HG03039 (cell line): ENCODE results near the gene PBX3.
A peak's percentile ranks its signal among the peaks of the same experiment; 100 is the strongest.

Experiments used
- ATAC-seq: cut with Tn5 transposase; IDR thresholded peaks from one replicate; pipeline ENCODE4 v1.9.1; 2021; ENCODE audit warnings: mild to moderate bottlenecking, moderate library complexity; ENCODE audit not compliant: unreplicated experiment

Gene PBX3

GRCh38 chr9:125747053-125747764 is at the start of gene PBX3:
TSS of gene PBX3 (plus strand) at chr9:125747373.
- ATAC-seq: peak; percentile 15

DNA sequence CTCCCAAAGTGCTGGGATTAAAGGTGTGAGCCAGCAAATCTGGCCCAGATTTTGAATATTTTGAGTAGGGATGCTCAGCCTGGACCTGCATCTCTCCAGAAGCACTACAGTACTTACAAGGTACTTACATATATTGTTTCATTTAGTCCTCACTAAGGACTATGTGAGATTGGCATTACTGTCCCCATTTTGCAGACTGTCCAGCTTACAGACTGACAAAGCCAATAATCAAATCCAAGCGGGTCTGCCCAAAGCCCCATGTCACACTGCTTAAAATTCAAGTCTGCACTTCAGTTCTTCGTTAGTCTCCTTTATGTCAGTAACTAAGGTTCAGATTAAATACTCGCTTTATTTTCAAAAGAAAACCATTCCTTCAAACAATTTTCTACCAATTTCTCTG is 47.3 kb upstream of the PBX3 start:
- no peak for ATAC-seq

DNA sequence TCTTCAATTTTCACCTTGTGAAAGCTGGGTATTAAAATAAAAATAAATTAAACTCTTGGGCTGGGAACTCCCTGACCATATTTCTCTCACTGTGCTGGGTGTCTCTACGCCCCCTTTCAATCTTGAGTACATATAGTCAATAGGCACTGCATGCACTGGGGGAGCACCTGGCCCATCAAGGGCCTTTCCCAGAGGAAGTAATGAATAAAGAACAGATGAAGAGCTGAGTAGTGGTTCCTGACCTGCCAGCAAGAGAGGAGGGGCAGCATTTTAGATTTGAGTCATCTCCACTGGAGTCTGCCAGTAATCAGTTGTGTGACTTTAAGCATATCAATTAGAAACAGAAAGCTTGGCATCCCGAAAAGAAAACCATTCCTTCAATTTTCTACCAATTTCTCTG is 46.4 kb upstream of the PBX3 start:
- peak; percentile 78 for ATAC-seq

- no peak for ATAC-seq
Observed at GRCh38 chr9:125701351-125701750, 45.8 kb upstream of the PBX3 start.

GRCh38 chr9:125703662-125704061 is 43.5 kb upstream of the PBX3 start:
- ATAC-seq: no peak

- no peak for ATAC-seq
Observed at GRCh38 chr9:125705893-125706292, 41.3 kb upstream of the PBX3 start.

- ATAC-seq: peak; percentile 85
Observed at GRCh38 chr9:125706651-125707471, 40.3 kb upstream of the PBX3 start, which contains the start of gene MAPKAP1. TSS of gene MAPKAP1 (minus strand) at chr9:125707208. CDS start at chr9:125672574, 34,634 bp downstream.

GRCh38 chr9:125707472-125707804 is 39.7 kb upstream of the PBX3 start:
- ATAC-seq: no peak

GRCh38 chr9:125726456-125727132 is 20.6 kb upstream of the PBX3 start:
- ATAC-seq: no peak

- no peak for ATAC-seq
Observed at GRCh38 chr9:125730168-125730567, 17.0 kb upstream of the PBX3 start.

DNA sequence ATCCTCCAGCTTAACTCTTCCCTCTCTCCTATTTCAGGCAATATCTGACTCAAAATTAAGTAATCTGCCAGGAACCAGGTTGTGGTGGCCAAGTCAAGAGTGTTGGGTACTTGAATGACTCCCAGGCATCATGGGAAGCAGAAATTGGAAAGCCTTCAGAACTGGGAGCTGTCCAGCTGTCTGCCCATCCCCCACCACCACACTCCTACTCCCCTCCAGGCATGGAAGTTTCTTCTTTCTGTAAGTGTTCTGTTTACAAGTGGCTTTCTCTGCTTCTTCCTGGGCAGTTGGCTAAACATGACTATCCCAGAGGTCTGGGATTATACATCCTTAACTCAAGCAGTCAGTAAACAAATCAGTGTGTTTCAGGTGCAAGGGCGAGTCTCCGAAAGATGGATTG is 14.6 kb upstream of the PBX3 start:
- no peak for ATAC-seq

DNA sequence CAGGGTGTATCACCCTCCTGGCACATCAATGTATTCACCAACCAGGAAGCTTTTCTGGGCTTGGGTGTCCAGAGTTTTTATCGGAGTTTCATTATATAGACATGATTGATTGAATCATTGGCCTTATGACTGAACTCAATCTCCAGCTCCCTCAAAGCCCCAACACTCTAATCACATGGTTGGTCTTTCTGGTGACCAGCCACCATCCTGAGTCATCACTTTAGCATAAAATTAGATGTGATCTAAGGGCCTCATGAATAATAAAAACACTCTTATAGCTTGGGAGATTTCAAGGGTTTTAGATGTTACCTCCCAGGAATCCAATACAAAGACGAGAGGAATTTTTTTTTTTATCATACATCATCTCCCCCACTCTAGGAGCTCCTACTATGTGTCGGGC is 7.7 kb upstream of the PBX3 start:
- ATAC-seq: no peak

- ATAC-seq: no peak
Observed at GRCh38 chr9:125742657-125743056, 4.5 kb upstream of the PBX3 start.

DNA sequence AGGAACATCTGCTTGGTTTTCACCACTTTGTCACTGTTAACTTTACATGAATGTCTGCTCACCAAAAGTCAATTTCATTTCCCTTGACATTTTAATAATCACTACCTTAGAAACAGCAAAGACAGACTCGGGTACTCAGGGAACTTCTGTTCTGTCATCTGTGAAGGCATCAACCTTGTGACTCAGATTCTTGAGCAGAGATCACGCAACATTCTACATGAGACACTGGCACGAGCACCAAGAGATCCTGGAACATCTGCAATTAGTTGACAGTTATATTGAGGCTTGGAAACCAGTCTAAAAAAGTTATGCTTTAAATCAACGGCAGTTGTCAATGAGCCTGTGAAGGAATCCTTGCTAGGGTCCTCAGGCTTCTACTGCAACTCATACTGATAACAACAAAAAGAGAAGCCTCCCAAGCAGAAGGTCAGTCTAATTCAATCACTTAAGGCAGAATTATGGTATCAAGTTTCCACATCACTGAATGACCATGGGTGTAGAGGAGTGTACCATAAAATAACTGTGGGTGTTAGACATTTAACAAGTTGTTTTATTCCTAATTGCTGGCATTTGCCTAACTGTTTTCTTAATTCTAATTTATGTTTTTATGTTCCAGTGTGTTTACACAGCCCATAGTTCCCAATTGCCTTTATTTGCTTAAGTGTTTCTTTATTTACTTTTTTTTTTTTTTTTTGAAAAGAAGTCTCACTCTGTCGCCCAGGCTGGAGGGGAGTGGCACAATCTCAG is 3.3 kb upstream of the PBX3 start:
- ATAC-seq: no peak

GRCh38 chr9:125744616-125745015 is 2.6 kb upstream of the PBX3 start:
- ATAC-seq: no peak

DNA sequence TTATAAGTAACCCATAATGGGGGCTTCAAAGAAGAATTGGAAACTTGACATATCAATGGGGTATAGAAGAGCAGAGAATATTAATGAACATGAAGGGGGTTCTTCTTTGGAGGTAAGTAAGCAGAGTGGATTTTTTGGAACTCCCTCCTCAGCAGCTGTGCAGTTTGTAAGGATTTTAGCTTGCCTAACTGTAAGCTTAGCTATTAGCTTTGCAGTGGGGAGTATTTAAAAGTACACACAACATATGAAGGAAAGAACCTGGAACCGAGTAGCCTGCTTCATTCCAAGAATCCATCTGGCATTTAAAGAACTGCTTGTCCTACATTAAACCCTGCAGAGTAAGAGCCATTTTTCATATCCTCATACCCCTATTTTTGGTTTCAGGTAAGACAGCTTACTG is 2.2 kb upstream of the PBX3 start:
- no peak for ATAC-seq

GRCh38 chr9:125745682-125746016 is 1.5 kb upstream of the PBX3 start:
- no peak for ATAC-seq

DNA sequence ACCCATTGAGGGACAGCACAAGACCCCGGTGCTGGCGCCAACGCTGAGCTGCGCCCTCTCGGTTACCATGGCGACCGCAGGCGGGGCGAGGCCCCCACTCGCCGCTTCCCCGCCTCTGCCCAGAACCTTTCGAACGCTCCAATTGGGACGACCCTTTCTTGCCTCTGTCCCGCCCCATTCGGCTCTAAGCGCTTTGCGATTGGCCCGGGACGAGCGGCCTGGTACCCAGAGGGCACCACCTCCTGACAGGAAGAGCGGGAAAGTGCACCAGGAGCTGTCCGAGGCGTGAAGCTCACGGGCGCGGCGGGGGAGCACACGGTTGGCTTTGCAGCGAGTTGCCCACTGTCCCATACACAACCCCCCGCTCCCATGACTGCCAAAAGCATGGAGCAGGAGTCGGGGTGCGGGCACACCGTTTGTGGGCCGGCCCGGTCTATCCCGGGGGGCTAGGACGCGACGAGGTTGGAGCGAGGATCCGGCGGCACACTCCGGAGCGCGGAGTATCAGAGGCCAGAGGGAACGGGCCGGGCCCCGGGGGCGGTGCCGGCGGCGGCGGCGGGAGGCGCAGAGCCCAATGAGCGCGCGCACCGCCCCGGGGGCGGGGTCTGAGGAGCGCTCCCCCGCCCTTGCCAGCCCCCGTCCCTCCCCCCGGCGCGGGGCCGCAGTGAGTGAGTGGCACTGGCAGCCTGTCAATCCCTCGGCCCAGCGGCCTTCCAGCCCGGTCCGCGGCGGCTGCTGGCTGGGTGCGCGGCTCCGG is 978 bp upstream of the PBX3 start:
- peak; percentile 57 for ATAC-seq

DNA sequence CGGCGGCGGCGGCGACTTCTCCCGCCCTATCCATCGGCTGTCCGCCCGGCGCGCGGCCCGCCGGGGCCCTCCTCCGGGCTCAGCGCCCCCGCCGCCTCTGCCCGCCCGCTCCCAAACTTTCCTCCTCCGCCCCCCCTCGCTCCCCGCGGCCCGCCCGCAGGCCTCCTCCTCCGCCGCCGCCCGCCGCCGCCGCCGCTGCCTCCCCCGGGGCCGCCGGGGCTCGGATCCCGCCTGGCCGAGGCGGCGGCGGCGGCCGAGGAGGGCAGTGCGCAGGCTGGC is 460 bp upstream of the PBX3 start:
- ATAC-seq: peak; percentile 18

DNA sequence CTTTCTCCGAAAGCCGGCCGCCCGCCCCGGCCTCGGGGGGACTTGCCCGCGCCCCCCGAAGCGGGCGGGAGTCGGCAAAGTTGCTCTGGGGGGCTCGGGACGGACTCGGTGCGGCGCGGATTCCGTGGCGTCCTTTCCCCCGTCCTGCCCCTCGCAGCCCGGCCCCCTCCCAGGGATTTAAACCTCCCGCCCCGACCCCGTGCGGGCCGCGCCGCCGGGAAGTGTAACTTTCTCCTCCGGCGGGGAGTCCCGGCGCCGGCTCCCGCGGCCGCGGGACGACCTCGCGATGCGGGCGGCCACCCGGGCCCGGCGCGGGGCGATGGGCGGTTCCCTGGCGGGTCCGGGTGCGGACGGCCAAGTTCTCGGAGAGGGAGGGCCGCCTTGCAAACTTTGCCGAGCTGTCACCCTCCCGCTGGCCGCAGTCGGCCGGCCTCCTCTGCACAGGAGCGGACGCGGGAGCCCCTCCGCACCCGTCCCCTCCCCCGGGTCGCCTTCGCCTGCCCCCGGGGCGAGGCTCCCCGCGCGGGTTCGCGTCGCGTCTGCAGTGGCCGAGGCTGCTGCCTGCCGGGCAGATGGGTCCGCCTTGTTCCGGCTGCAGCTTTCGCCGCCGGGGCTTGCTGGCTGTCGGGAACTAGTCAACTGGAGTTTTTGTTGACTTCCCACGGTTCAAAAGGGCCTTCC is 732 bp downstream of the PBX3 start:
- no peak for ATAC-seq
